ENCODE results near the gene ALK.

DNA sequence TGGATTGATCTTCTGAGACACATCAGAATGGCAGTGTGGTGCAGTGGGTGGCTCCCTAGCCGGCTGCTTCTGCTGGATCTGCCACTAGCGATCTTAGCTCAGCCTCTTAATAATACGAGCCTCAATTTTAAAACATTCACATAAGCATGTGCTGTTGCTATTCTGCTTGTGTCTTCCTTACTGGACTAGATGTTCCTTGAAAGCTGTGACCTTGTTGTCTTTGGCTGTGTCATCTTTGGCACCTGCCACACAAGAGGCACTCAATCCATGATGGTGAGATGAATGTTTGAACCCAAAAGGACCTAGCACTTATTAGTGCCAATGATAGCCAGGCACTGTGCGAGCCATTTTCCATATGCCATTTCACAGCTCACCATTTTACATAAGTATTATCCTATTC is 393.0 kb downstream of the ALK start:
- TF ChIP-seq CTCF (IDR thresholded peaks at IDR 0.05; ENCODE audit: low read depth, low read length) (no peak), POLR2A (IDR thresholded peaks at IDR 0.05; ENCODE audit: extremely low read depth, insufficient read length) (no peak), MAX (IDR thresholded peaks at IDR 0.05; ENCODE audit: low read depth, low read length) (no peak)

Data from NB4 (cell line).